T-helper 2 cell treated with Interferon-gamma antibody and Interleukin-4, amounts not matched to agents 100 ng/mL and 5 ng/mL, for 36 hours (primary cell): Measurements from ENCODE around the gene FSD2. TPM values are rescaled to one million over a fixed set of nuclear protein-coding genes. Genes with fewer than 3 reads are reported as not detected.
"Not testable (repeated sequence)": the region's sequence is repeated elsewhere in the genome, so short reads cannot be mapped to it uniquely, and the experiment has no call there.

Experiments
- intact Hi-C: fragments of 100-400 bp; cut with micrococcal nuclease; formaldehyde crosslinking; loops from one replicate; pipeline ENCODE4 v1.15.1; 2023
- total RNA-seq: library from RNA; stranded (reverse); gene quantifications from 2 replicates; pipeline ENCODE4 v1.2.3, GENCODE V29; 2022

FSD2 gene
- total RNA-seq, 1 donor from 2014 or later, result not detected

GRCh38 chr15:82748315-82748714 lies 57.6 kb downstream of the FSD2 start:
- intact Hi-C loops, result no loop called here

GRCh38 chr15:82743810-82744209 lies 62.1 kb downstream of the FSD2 start:
- intact Hi-C loops, result no loop called here

- intact Hi-C loops, result no loop called here
Observed at GRCh38 chr15:82742134-82742533, 63.7 kb downstream of the FSD2 start.

- intact Hi-C loops, result no loop called here
Observed at GRCh38 chr15:82739086-82739485, 66.8 kb downstream of the FSD2 start.

DNA sequence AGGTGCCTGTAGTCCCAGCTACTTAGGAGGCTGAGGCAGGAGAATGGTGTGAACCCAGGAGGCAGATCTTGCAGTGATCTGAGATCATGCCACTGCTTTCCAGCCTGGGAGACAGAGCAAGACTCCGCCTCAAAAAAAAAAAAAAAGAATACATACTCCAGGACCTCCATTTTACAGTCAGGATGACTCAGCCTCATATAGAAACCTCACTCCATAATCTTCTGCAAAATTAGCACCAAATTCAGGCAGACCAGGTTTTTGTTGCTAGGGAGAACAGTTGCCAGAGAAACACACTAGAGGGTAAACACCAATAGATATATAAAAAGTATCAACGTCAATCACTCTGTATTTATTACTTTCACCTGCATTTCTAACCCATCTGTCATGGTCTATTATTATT lies 67.9 kb downstream of the FSD2 start:
- intact Hi-C loops, result no loop called here

DNA sequence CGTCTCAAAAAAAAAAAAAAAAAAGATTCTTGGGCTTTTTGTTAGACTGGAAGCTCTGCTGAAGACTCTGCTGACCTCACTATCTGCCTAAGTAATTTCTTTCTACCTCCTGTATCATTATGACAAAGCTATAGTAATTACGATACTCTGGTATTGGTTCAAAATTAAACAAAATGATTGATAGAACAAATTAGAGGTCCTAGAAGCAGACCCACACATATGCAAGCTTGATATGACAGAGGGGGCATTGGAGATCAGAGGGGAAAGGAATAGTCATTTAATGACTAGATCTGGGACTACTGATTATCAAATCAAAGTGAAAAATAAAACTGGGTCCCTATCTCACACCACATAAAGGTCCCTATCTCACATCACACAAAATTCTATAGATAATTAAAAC lies 74.3 kb downstream of the FSD2 start:
- intact Hi-C loops, result no loop called here

- intact Hi-C loops, result no loop called here
Observed at GRCh38 chr15:82730022-82730530, 75.8 kb downstream of the FSD2 start.

DNA sequence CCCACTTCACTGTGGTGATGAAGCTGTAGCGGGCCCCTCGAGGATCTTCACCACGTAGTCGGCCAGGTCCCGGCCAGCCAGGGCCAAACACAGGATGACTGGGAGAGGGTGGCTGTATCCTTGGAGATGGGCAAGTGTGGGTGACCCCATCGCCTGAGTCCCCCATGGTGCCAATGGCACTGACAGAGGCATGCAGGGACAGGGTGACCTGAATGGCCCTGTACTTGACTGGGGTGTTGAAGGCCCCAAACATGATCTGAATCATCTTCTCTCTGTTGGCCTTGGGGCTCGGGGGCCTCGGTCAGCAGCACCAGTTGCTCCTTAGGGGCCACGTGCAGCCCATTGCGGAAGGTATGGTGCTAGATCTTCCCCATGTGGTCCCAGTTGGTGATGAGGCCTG lies 79.1 kb downstream of the FSD2 start:
- intact Hi-C loops, result no loop called here

DNA sequence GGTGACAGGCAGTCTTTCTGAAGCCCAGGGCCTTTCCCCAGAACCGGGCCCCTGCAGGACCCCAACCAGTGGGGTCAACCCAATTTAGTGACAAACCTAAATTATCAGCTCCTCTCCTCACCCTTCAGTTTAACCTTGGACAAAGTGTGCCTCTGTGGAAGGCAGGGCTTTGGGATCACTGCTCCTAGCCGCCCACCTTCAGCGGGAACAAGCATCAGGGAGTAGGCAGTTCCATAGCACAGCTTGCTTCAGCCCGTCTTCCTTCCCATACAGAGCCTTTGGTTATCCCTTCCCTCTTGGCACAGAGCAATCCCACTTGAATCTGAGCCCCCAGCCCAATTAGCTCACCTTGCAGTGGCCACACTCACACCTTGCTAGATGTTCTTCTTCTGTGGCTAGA lies 90.9 kb downstream of the FSD2 start:
- intact Hi-C loops, result no loop called here

GRCh38 chr15:82714016-82714415 lies 91.9 kb downstream of the FSD2 start:
- intact Hi-C loops, result no loop called here

DNA sequence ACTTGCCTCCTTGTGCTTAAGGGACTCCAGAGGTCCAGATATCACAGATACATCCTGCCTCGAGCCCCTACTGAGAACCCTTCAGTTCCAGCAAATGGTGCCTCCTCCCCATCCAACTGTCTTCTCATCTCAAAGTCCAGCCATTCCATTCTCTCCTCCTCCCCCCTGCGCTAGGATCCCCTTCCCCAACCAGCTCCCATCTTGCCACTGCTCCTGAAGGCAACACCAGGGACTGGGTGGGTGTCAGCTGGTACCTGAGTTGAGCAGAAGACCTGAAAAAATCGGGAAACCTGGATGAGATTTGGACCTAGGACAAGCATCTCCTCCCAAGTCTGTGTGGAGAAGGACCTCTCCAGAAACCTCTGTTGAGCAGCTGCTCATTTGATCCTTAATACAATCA lies 93.8 kb downstream of the FSD2 start:
- intact Hi-C loops, result no loop called here

GRCh38 chr15:82710926-82711490 lies 94.9 kb downstream of the FSD2 start:
- intact Hi-C loops, result no loop called here

- intact Hi-C loops, result no loop called here
Observed at GRCh38 chr15:82710208-82710555, 95.7 kb downstream of the FSD2 start.

GRCh38 chr15:82709421-82710207 lies 96.3 kb downstream of the FSD2 start, which contains the start of gene AP3B2:
AP3B2 (minus strand) TSS chr15:82709875; CDS start chr15:82709706, 169 bp downstream.
- intact Hi-C loops, result loop anchor here (1.0 to 2.0 kb wide), 6 partner anchors 29 to 358 kb away; partner anchors contain the start of genes BTBD1, RPS17 and WHAMM

- intact Hi-C loops, result loop anchor here (1.0 to 2.0 kb wide), 6 partner anchors 29 to 358 kb away; partner anchors contain the start of genes BTBD1, RPS17 and WHAMM
Observed at GRCh38 chr15:82709081-82709420, 96.8 kb downstream of the FSD2 start.

- intact Hi-C loops, result not testable (repeated sequence)
Observed at GRCh38 chr15:82705856-82706255, 100.0 kb downstream of the FSD2 start.

Other genes with a start within 250 kb of the FSD2 start
- gene CPEB1, start 158.7 kb downstream of the FSD2 start, total RNA-seq, result not detected in 2 replicates
- gene AP3B2, start 96.2 kb downstream of the FSD2 start, total RNA-seq, result not detected in 2 replicates
- 9.6 and 9.9 TPM in 2 replicates for gene WHAMM, start 3.6 kb upstream of the FSD2 start, total RNA-seq
- 38.1 and 42.1 TPM in 2 replicates for gene HOMER2, start 146.7 kb upstream of the FSD2 start, total RNA-seq
- gene RAMAC, start 180.1 kb upstream of the FSD2 start, total RNA-seq, result 22.2 and 22.8 TPM in 2 replicates
- 25.3 and 30.4 TPM in 2 replicates for gene C15orf40, start 205.6 kb upstream of the FSD2 start, total RNA-seq